Measurements from ENCODE around the gene TMEM255B.
"Not testable (repeated sequence)": the region's sequence is repeated elsewhere in the genome, so short reads cannot be mapped to it uniquely, and the experiment has no call there.

The TMEM255B gene

DNA sequence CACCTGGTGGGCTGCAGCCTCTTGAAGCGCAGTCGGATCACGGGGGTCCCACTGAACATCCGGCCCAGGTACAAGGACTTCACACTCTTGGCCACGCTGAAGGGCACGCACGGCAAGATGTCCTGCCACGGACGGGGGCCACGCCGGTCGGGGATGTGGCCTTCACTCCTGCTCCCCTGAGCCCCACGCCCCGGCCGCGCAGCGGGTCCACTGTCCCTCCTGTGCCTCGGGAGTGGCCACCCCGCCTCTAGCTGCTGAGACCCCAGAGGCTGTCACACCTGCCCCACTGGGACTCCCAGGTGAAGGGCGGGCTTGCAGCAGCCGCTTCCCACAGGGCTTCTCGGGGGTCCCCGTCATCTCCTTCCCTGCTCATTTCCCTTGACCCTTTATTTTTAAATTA lies 73.6 kb downstream of the TMEM255B start:
- no peak for DNase-seq (ENCODE audit: low read depth, low spot score)

DNA sequence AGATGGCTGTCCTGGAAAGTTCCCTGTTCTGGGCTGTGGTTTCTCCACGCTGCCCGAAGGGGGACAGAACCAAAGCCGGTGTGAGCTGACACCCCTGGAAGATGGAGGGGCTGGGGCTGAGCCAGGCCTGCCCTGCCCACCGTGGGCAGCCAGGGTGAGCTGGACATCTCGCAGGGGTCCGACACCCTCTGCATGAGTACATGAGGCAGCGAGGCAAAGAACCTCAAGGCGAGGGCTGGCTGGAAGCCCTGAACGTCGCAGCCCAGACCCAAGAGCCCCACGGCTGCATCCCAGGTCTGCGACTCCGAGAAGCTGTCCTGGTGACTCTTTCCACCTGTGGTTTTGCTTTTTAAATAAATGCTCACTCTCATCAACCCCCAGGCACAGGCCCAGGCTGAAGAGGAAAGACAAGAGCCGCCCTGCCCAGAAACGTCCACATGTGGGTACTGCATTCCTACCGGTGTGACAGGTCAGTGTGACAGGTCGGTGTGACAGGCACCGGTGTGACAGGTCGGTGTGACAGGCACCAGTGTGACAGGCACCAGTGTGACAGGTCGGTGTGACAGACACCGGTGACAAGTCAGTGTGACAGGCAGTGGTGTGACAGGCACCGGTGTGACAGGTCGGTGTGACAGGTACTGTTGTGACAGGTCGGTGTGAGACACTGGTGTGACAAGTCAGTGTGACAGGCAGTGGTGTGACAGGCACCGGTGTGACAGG lies 74.2 kb downstream of the TMEM255B start:
- no peak for DNase-seq (ENCODE audit: low read depth, low spot score)

DNA sequence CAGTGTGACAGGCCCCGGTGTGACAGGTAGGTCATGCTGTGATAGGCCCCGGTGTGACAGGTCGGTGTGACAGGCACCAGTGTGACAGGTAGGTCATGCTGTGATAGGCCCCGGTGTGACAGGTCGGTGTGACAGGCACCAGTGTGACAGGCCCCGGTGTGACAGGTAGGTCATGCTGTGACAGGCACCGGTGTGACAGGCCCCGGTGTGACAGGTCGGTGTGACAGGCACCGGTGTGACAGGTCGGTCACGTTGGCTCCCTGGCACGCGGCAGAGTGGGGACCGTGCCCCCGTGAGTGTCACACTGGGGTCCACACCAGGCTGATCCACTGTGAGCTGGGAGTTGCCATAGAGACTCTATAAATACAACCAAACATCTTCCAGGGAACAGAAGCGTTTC lies 75.0 kb downstream of the TMEM255B start:
- DNase-seq (ENCODE audit: low read depth, low spot score) = not testable (repeated sequence)

DNA sequence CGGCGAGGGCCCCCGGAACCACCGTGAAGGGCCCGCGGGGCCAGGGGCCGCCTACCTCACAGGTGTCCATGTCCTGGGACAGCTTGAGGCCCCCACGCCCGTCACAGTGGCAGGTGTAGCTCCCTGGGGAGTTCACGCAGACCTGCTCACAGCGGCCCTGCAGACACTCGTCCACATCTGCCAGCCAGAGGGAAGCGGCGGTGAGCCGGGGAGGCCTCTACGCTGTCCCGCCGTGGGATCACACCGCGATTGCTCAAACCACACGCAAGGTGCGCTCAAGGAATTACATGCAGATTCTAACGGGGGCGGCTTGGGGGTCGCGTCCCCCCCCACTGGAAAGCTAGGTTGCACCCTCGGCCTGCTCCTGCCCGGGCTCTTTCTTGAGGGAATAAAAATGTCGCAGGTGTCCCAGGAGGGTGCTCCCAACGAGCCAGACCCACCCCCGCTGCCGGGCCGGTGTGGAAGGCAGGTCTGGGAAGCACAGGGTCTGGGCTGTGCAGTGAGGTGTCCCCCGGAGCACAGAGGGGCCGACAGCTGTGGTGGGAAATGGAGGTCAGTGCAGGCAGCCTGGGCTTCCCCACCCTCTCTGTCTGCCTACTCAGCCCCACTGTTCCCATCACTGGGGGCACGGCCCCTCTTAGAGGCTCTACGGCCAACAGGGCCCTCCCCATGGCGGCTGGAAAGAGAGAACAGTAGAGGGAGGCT lies 75.6 kb downstream of the TMEM255B start:
- no peak for DNase-seq (ENCODE audit: low read depth, low spot score)

DNA sequence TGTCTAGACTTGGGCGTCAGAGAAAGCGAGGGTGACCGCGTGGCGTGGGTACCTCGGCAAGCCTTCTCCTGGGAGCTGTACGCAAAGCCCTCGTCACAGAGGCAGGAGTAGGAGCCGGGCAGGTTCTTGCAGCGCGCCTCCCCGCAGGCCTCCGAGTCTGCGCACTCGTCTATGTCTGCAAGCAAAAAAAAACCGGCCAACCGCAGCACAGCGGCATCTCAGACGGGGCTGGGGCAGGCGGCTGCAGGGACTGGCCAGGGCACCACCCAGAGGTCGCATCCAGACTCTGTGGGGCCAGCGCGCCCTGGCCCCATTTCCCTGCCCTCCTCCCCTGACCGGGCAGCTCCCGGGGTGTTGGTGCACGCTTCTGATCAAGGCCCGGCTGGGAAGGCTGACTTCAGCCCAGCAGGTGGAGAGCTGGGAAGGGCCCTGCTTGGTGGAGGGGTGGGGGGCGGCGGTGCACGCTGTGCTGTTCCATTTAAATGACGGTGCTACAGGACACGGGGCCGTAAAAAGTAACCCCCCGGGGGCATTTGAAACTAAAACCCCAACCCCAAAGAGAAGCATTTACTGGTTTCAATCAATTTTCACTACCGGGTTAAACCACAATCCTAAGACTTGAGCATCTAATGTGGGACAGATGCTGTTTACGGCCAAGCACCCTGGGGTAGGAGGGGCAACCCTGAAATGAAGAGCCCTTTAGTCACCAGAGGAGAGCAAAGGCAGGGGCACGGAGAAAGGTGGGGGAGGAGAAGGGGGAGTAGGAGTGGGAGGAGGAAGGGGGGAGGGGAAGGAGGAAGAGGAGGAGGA lies 76.6 kb downstream of the TMEM255B start:
- peak; percentile 82 for DNase-seq (ENCODE audit: low read depth, low spot score)

DNA sequence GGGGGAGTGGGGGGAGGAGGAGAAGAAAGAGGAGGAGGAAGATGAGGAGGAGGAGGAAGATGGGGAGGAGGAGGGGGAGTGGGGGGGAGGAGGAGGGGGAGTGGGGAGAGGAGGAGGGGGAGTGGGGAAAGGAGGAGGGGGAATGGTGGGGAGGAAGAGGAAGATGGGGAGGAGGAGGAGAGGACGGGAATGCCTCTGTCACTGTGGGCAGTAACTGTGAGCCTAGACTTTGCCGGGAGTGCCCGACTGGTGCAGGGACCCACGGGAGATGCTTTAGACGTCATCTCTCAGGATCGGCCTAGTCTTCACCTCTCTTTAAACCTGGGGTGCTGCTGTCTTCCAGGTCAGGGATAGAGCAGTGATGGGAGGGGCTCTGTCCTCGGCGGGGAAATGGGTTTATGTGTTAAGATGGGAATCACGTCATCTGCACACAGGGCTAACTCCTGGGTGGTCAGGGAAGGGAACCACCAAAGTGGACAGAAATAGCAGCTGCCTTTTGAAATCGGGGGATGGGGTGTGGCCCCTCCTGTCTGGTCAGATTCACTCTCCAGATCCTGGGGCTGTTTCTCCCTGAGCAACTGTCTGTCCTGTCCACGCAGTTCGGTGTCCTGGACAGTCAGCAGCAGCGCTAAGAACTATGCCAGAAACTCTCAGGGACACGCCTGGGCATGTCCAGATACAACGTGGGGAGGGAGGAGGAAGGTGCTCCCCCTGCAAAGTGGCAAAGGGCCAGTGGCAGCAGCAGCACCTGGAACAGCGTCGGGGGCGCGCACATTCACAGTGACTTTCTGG lies 77.9 kb downstream of the TMEM255B start:
- DNase-seq (ENCODE audit: low read depth, low spot score) = peak; percentile 82

DNA sequence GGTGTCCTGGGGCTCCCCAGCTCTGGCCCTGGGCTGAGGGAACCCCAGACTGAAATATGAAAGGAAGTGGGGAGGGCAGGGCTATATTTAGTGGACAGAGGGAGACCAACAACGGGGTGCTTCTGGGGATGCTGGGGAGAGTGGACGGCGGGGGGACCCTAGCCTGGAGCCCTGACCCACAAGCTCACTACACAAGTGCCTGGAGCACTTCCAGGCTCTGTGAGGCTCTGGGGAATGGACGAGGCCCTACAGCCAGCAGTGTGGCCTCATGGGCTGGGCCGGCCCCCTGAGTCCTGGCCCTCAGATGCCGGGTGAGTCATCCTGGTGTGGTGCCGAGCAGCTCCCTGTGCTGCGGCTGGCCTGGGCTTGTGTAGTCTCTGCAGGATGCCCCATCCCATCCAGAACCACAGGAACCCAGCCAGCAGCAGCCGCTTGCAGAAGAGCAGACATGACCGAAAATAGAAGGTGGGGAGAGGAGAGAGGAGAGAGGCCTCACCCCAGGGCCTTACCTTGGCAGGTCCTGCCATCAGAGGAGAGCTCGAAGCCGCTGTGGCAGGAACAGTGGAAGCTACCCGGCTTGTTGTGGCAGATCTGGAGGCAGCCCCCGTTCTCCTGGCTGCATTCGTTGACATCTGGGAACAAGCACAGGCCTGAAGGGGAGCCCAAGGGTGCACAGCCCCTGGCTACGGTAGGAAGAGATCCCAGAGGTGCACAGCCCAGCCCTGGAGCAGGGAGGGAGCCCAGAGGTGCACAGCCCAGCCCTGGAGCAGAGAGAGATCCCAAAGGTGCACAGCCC lies 78.7 kb downstream of the TMEM255B start:
- peak; percentile 89 for DNase-seq (ENCODE audit: low read depth, low spot score)

DNA sequence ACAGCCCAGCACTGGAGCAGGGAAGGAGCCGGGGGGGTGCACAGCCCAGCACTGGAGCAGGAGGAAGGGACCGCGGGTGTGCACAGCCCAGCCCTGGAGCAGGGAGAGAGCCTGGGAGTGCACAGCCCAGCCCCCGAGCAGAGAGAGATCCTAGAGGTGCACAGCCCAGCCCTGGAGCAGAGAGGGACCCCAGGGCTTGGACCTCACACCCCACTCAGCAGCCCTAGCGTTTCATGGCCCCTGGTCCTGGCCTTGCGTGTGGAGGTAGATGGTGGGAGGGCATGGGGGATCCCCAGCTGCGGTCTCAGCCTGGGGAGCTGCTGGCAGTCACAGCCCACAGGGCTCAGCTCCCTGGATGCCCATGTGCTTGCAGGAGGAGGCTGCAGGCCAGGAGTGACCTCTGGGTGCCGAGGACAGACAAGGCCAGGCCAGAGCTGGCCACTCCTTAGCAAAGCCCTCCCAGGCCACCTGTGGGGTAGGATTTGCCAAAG lies 79.7 kb downstream of the TMEM255B start:
- DNase-seq (ENCODE audit: low read depth, low spot score) = no peak

DNA sequence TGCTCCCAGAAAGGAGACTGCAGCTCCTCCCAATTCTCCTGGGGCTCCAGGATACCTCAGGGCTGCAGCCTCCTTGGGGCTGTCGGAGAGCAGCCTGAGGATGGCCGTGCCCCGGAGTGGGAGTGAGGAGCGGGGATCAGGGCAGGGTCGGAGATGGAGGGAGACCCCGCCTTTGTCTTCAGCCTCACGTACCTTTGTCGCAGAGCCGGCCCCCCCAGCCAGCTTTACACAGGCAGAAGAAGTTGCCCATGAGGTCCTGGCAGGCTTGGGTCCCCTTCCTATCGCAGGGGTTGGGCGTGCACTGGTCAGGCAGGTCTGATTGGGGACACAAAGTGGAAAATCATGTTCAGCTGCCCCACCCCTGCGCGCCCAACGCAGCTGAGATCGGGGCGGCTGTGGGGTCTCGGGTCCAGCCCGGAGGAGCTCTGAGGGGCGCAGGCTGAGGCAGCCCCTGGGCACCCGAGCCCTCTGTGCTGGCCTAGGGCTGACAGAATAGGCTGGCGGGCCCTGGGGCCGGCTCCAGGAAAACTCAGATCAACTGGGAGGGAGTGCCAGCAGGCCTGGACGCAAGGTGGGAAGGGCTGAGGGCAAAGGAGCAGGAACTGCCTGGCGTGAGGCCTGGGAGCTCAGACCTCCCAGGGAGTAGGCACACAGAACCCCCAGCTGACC lies 80.6 kb downstream of the TMEM255B start:
- DNase-seq (ENCODE audit: low read depth, low spot score) = no peak

DNA sequence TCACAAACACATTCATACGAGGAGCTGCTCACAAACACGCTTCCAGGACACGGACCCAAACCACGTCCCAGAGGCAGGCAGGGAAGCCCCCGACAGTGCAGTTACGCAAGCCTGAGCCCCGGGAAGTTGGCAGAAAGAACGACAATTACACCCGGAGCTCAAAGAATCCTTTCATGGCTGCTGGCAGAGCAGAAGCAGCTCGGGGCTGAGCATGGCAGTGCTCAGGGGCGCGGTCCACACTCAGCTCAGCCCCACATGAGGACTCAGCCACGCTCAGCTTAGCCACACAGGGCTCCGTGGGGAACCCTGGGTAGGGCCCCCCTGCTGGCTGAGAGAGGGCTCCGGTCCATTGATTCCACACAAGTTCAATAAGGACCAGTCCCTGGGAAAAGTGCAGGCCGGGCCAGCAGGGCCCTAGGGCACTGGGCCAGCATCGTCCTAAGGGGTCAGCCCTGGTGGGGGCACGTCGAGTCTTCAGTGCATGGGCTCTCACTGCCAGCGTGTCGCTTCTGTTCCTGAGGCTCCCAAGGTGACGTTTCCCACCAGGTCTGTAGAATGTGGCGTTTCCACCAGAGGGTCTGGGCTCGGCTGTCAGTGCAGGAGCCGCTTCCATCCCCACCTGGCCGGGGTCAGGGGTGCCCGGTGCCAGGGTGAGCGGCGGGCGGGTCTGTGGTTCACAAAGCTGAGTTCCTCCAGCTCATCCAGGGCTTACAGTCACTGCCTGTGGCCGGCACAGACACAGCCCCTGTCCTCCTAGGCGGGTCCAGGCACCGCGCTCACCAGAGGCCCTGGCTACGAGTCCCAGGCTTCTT lies 81.7 kb downstream of the TMEM255B start:
- no peak for DNase-seq (ENCODE audit: low read depth, low spot score)

DNA sequence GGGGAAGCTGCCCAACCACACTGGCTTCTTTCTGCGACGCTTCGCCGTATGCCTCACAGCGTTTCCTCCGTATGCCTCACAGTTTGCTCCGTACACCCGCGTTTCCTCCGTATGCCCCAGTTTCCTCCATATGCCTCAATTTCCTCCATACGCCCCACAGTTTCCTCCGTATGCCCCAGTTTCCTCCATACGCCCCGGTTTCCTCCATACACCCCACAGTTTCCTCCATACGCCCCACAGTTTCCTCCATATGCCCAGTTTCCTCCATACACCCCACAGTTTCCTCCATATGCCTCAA lies 82.3 kb downstream of the TMEM255B start:
- no peak for DNase-seq (ENCODE audit: low read depth, low spot score)

DNA sequence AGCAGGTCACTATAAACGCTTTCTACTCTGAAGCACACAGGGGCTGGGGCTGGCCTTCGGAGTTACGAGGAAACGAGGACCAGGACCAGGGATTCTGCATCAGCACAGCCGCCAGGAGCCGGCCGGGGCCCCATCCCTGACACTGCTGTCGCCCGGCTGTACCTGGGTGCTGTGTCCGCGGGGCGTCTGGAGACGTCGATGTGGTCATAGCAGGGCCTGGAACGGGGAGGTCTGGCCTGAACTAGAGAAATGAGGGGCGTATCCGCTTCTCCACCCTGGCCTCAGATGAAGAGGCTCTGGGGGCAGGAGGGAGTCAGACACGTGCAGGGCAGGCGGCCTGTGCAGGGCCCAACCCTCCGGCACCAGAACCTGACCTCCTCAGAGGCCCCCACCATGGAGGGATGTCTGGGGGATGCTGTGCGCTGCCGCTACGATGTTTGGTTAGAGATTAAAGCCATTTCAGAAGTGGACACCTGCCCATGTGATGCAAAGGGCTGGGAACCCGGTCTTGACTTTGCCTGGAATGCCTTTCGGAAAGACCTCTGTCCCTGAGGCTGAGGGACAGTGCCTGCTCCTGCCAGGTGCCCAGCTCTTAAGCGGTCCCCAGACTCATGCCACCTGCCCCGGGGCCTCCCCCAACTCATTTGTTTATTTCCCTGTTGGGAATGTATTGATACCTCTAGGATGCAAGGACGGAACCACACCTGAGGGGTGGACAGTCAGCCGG lies 83.5 kb downstream of the TMEM255B start:
- no peak for DNase-seq (ENCODE audit: low read depth, low spot score)

DNA sequence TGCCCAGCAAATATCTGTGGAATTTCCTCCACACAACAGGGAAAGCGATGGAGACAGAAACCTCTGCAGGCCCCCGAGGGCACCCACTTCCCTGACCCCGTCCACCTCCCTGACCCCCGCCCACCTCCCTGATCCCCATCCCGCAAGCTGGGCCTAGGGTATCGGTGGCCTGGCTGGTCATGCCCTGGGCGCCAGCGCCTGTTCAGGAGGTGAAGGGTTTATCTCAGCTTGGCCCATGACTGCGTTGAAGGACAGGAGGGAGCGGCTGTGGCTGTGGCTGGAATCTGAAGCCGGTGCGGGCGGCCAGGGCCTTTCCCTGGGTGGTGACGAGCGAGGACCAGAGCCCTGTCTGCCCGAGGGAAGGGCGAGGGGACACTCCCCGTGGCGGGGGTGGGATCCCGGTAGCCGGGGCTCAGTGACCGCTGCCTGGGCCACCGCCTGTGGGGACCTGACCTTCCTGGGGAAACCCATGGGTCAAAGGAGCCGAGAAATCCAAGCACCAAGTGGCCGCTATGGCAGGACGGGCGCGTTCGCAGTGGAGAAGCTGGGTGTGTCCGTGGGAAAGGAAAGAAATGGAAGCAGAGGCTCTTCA lies 84.1 kb downstream of the TMEM255B start:
- DNase-seq (ENCODE audit: low read depth, low spot score) = no peak

DNA sequence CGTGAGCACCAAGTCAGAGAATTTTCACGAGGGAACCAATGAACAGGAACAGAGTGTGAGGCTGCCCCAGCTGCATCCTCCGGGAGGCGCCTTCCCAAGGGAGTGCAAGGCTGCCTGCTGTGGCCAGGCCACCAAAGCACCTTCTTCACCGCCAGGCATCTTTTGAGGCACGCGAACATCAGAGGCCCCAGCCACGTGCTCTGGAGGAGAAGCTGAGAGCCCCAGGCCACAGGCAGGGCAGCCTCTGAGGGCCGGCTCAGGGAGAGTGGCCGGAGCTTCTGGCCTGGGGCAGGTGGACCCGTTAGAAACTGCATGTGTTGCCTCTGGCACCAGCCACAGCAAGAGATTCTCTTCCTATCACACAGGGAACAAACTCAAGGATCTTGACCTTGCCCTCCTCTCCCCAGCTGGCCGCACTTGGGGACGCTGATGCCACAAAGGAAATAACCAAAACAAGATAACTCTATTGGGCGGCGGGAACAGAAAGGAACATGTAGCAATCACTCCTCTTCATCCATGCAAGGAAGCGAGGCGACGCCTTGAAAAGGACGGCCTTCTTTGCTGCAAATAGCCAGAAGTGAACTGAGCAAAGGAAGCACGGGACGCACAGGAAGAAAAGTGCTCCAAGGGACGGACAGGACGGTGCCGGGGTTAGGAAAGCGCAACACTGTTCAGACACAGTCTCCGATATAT lies 85.0 kb downstream of the TMEM255B start:
- no peak for DNase-seq (ENCODE audit: low read depth, low spot score)

DNA sequence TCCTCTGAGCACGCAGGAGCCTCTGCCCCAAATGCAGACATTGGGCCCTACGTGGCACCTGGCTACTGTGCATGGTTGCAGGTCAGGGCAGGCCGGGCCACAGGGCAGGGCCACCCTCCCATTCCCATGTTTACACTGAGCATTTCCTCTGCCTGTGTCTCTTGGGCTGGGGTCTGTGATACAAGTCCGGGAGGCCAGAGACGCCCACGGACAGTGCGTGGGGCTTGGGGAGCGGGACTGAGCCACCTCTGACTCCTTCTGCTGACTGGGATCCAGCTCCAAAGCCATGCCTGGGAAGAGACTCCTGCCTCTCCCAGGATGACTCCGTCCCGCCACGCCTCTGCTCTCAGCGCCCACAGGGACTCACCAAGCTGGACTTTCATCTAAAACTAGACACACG lies 86.0 kb downstream of the TMEM255B start:
- no peak for DNase-seq (ENCODE audit: low read depth, low spot score)

DNA sequence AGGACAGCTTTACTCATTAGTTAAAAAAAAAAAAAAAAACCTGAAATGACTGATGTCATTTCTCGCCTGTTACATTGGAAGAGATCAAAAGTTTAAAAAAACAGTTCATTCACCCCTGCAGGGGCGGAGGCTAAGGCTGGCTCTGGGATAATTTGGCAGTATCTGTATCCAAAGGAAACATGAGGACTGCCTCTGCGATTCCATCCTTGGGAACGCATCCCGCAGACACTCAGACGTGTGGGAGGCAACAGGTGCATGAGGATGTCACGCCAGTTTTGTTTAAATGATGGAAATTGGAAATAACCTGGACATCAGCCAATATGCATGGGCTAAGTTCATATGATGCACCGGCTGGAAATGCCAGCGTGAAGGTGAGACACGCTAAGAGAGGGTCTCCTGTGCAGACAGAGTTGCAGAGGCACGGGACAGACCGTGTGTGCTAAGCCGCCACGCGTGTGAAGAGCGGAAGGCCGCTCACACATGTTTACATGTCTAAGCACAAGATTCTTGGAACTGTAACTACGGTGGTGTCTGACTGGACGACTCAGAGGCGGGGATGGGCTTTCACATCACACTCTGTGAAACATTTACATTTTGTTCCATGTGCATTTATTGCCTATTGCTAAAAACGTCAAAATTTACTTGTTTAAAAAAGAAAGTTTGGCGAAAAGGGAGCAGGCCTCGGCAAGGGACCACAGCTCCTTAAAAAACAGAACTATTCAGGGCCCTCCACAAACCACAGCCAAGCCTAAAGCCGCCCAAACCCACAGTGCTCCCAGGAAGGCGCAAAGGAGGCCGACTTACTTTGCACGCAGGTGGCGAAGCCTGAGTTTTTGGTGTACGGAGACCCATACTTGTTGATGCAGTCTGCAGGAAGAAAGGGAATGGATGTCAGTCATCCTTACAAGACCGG lies 87.0 kb downstream of the TMEM255B start:
- no peak for DNase-seq (ENCODE audit: low read depth, low spot score)
